Esophagus squamous epithelium (tissue), 5 donors: Measurements from ENCODE around the gene HMCN2. TPM values are rescaled to one million over a fixed set of nuclear protein-coding genes. Genes with fewer than 3 reads are reported as not detected.

Source experiments
- DNase-seq: peaks from one replicate; lab custom pipeline; 2025; lab: John Stamatoyannopoulos, UW
- H3K27ac ChIP-seq, 4 donors: fragments of 200-600 bp; sonication (generic); one replicate each; pipeline ENCODE4 v1.5.1; 2016 to 2019; ENCODE audit warnings: mild to moderate bottlenecking in 1 of 4
- H3K27me3 ChIP-seq, 4 donors: fragments of 200-600 bp; sonication (generic); 1 replicate in 3 of 4; 2 replicates in 1 of 4; pipeline versions ENCODE4 v1.5.1 to v1.6.0; 2017 to 2021; ENCODE audit warnings: antibody characterized with exemption in 1 of 4
- H3K36me3 ChIP-seq, 3 donors: fragments of 200-600 bp; sonication (generic); one replicate each; pipeline ENCODE4 v1.5.1; 2016 to 2019
- H3K4me1 ChIP-seq, 3 donors: fragments of 200-600 bp; sonication (generic); one replicate each; pipeline ENCODE4 v1.5.1; 2017 to 2019
- H3K4me3 ChIP-seq, 4 donors: fragments of 200-600 bp; sonication (generic); 1 replicate in 3 of 4; 2 replicates in 1 of 4; pipeline ENCODE4 v1.5.1; 2016 to 2019; ENCODE audit warnings: mild to moderate bottlenecking in 2 of 4, moderate library complexity in 1 of 4
- H3K9me3 ChIP-seq, 3 donors: fragments of 200-600 bp; sonication (generic); one replicate each; pipeline ENCODE4 v1.5.1; 2016 to 2019
- POLR2A ChIP-seq, 4 donors: fragments of 450-650 bp; IDR thresholded peaks; one replicate each; pipeline ENCODE4 v1.6.1; 2017; ENCODE audit warnings: antibody characterized with exemption in 4 of 4, mild to moderate bottlenecking in 4 of 4, moderate library complexity in 3 of 4
- WGBS, 2 donors: methylation state at CpG; one replicate each; pipeline ENCODE4 v1.1.5; 2018; 5-methylcytosine and 5-hydroxymethylcytosine counted together
- intact Hi-C: fragments of 100-400 bp; cut with DNase I; formaldehyde crosslinking; loops from one replicate; pipeline ENCODE4 v1.15.0; 2022
- total RNA-seq, 4 donors: library from RNA; depleted of rRNA; stranded (reverse); fragments of >200 nt; gene quantifications; one replicate each; pipeline ENCODE4 v1.1.0, GENCODE V29; 2016
- TF ChIP-seq, protein P1 (sequence below), 6 experiments: fragments of 450-650 bp in 4 of 6; fragments of 200-600 bp in 2 of 6; sonication (generic) in 2 of 6; IDR thresholded peaks; one replicate each; pipeline ENCODE4 v1.5.1; 2016 to 2019; ENCODE audit warnings: antibody characterized with exemption in 6 of 6, mild to moderate bottlenecking in 4 of 6, moderate library complexity in 4 of 6
- donor health status: DM: yes; HTN: yes; CAD: no.

The HMCN2 gene
- total RNA-seq, 4 donors from 2014 or later, result 0.53 to 4.8 (median 0.78) TPM

DNA sequence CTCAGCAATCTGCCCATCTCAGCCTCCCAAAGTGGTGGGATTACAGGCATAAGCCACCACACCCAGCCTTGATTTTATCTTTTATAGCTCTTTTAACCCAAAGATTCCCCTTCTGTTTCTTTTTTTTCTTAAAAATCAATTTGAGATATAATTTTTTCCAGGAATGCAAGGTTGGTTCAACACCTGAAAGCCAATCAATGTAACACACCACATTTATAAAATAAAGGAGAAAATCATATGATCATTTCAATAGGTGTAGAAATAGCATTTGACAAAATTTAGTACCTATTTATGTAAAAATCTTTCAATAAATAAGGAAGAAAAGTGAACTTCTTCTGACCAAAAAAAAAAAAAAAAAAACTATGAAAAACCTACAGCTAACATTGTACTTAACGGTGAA, 175.5 kb downstream of the HMCN2 start:
- H3K27ac ChIP-seq, result no peak overlapping the region
- WGBS, 2 donors, result 90 to 100% methylated on average over 1 of the region's 1 CpG
- peaks cover 0 to 23% (median 4%) of the 10 kb centered on the region in 3 donors for H3K9me3 ChIP-seq
- no peak overlapping the region for H3K4me3 ChIP-seq
- intact Hi-C loops, result no loop called here
- H3K36me3 ChIP-seq, result no peaks in the 10 kb centered on the region
- no peak for DNase-seq
- peaks cover 15 to 20% (median 18%) of the 10 kb centered on the region in 3 donors for H3K4me1 ChIP-seq
- peaks cover 0 to 56% (median 1%) of the 10 kb centered on the region in 4 donors for H3K27me3 ChIP-seq
- TF ChIP-seq, protein P1, sequence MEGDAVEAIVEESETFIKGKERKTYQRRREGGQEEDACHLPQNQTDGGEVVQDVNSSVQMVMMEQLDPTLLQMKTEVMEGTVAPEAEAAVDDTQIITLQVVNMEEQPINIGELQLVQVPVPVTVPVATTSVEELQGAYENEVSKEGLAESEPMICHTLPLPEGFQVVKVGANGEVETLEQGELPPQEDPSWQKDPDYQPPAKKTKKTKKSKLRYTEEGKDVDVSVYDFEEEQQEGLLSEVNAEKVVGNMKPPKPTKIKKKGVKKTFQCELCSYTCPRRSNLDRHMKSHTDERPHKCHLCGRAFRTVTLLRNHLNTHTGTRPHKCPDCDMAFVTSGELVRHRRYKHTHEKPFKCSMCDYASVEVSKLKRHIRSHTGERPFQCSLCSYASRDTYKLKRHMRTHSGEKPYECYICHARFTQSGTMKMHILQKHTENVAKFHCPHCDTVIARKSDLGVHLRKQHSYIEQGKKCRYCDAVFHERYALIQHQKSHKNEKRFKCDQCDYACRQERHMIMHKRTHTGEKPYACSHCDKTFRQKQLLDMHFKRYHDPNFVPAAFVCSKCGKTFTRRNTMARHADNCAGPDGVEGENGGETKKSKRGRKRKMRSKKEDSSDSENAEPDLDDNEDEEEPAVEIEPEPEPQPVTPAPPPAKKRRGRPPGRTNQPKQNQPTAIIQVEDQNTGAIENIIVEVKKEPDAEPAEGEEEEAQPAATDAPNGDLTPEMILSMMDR (IDR thresholded peaks at IDR 0.05), result no peak
- TF ChIP-seq POLR2A (IDR thresholded peaks at IDR 0.05), result no peak

DNA sequence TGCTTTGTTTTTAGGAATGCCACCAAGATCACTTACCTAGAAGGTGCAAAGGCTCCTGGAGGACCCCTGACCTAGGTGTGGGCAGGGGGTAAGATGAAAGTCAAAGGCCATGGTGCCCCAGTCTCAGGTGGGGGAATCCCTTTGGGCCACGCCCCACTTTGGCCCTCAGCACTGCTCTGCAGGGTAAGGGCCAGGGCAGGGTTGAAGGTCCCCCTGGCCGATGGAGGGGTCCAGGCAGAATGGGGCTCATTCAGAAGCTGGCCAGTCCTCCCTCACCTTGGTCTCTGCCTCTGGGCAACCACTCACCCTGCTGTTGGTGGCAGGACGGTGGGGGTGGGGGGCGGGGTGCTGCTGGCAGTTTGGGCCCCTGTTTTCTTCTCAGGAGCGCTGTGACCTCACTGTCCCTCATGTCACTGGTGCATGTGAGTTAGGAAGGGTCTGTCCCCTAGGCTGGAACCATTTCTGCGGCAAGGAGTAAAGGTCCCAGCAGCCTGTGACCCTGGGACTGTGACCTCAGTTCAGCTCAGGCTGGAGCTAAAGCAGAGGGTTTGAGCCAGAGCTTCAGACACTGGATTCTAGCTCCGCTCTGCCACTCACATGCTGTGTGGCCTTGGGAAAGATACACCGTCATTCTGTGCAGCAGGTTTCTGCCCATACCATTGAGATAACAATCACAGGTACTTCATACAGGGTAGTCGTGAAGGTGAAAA, 177.3 kb downstream of the HMCN2 start:
- 76 to 96% methylated on average over 4 to 5 of the region's 9 CpGs for WGBS, 2 donors
- Histone ChIP-seq H3K4me3 (no peak overlapping the region), H3K27ac (no peak overlapping the region), H3K36me3 (no peaks in the 10 kb centered on the region), H3K27me3 (peaks cover 0 to 39% (median 1%) of the 10 kb centered on the region in 4 donors), H3K9me3 (peaks cover 0 to 23% (median 4%) of the 10 kb centered on the region in 3 donors), H3K4me1 (peaks cover 34 to 39% (median 34%) of the 10 kb centered on the region in 3 donors)
- TF ChIP-seq POLR2A (IDR thresholded peaks at IDR 0.05), result no peak
- TF ChIP-seq, protein P1 (IDR thresholded peaks at IDR 0.05), result no peak
- no peak for DNase-seq
- intact Hi-C loops, result no loop called here

DNA sequence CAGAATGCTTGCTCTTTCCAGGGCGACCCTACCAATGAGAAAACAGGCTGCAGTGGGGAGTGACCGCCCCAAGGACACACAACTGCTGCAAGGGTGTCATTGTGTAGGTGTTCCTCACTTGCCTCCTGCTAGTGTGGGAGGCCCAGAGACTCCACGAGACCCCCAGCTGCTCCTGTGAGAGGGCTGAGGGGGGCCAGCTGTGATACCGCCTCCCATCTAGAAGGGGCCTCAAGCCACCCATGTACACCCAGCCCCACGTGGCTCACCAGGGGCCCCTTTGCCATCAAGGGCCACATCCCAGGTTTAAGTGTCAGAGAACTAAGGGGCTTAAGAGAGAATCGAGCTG, 177.9 kb downstream of the HMCN2 start:
- Histone ChIP-seq H3K36me3 (no peaks in the 10 kb centered on the region), H3K27me3 (peaks cover 0 to 39% (median 1%) of the 10 kb centered on the region in 4 donors), H3K9me3 (peaks cover 0 to 23% (median 4%) of the 10 kb centered on the region in 3 donors), H3K27ac (no peak overlapping the region), H3K4me1 (peaks cover 36 to 44% (median 39%) of the 10 kb centered on the region in 3 donors), H3K4me3 (no peak overlapping the region)
- intact Hi-C loops, result no loop called here
- DNase-seq, result no peak
- 83 to 100% methylated on average over 1 to 4 of the region's 6 CpGs for WGBS, 2 donors
- TF ChIP-seq, protein P1 (IDR thresholded peaks at IDR 0.05), result no peak
- no peak for TF ChIP-seq POLR2A (IDR thresholded peaks at IDR 0.05)

DNA sequence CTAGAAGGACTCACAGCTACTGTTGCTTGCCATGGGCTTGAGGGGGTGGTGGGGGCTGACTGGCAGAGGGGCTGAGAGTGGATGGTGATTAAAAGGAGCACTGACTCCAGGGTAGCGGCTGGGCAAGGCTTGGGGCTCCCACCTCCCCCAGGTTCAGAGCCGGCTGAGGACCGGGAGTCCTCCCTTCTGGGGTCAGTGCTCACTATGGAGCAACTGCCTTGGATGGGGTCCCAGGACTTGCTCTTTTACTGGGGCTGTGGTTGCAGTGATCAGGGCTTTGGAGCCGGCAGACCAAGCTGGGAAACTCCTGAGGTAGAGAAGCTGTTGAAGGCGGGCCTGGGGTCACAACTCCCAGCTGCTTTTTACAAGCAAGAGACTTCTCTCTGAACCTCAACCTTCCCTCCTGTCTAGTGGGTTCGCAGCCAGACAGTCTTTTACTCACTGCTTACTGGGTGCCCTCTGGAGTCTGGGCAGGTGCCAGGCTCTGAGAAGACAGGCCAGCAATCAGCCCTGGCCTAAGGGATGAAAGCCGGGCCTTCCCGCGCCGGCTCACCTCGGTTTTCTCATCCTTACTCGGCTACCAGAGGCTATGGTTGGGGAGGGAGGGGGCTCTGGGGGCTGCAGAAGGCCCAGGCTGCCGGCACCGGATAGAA, 178.4 kb downstream of the HMCN2 start:
- Histone ChIP-seq H3K4me1 (peaks cover 36 to 50% (median 40%) of the 10 kb centered on the region in 3 donors), H3K27ac (peak overlapping the region in 3 of 4 donors; percentile 82 to 86 (median 84)), H3K4me3 (peak overlapping the region; percentile 46 to 79 (median 58)), H3K36me3 (no peaks in the 10 kb centered on the region), H3K27me3 (peaks cover 0 to 39% (median 1%) of the 10 kb centered on the region in 4 donors), H3K9me3 (peaks cover 0 to 23% (median 4%) of the 10 kb centered on the region in 3 donors)
- TF ChIP-seq, protein P1 (IDR thresholded peaks at IDR 0.05), result no peak
- no peak for TF ChIP-seq POLR2A (IDR thresholded peaks at IDR 0.05)
- 31% methylated on average over 6 of the region's 14 CpGs; no CpG with 5 or more reads in 1 of the 2 donors for WGBS, 2 donors
- DNase-seq, result no peak
- intact Hi-C loops, result no loop called here
